ENCODE measurements around the gene TSPAN14. TPM values are rescaled to one million over a fixed set of nuclear protein-coding genes. Genes with fewer than 3 reads are reported as not detected.

Gene TSPAN14
- total RNA-seq, 2 experiments from 2014 or later, result 109 to 117 TPM

GRCh38 chr10:80509403-80510161, 55.5 kb downstream of the TSPAN14 start:
- Mint-ChIP-seq H3K27me3 (ENCODE audit: low read depth) (no peaks in the 10 kb centered on the region), H3K36me3 (ENCODE audit: low read depth) (peaks cover 73% of the 10 kb centered on the region), H3K9me3 (ENCODE audit: insufficient read depth) (no peaks in the 10 kb centered on the region), H3K4me3 (no peak overlapping the region), H3K27ac (peak overlapping the region; percentile 28), H3K4me1 (ENCODE audit: low read depth) (peaks cover 52% of the 10 kb centered on the region)
- CTCF ChIA-PET, result interaction anchor here (0.8 to 22.0 kb wide), 4 partner anchors 22 to 127 kb away, joined by 3 to 1113 read pairs (median 4); partner anchors contain the start of gene TSPAN14
- POLR2A ChIA-PET, result interaction anchor here (0.8 to 1.0 kb wide), 2 partner anchors 39 to 66 kb away, joined by 3 to 5 read pairs; no protein-coding TSS in a partner anchor
- DNase-seq (no peak), ATAC-seq (no peak)

GRCh38 chr10:80512031-80512526, 58.0 kb downstream of the TSPAN14 start:
- POLR2A ChIA-PET, result interaction anchor here (0.7 to 1.7 kb wide), 6 partner anchors 12 to 68 kb away, joined by 4 to 8 read pairs (median 4); no protein-coding TSS in a partner anchor
- Mint-ChIP-seq H3K4me1 (ENCODE audit: low read depth) (peaks cover 49% of the 10 kb centered on the region), H3K36me3 (ENCODE audit: low read depth) (peaks cover 76% of the 10 kb centered on the region)

GRCh38 chr10:80513106-80513505, 59.0 kb downstream of the TSPAN14 start:
- peaks cover 79% of the 10 kb centered on the region for H3K36me3 Mint-ChIP-seq (ENCODE audit: low read depth)
- CTCF ChIA-PET, result interaction anchor here (1.1 to 22.0 kb wide), 5 partner anchors 9 to 131 kb away, joined by 3 to 1113 read pairs (median 31); partner anchors contain the start of gene TSPAN14
- POLR2A ChIA-PET, result interaction anchor here (0.6 to 1.1 kb wide), 3 partner anchors 15 to 53 kb away, joined by 3 read pairs; no protein-coding TSS in a partner anchor

More at GRCh38 chr10:80512031-80512526, 58.0 kb downstream of the TSPAN14 start:
- ATAC-seq, result no peak
- no peak for DNase-seq
- Mint-ChIP-seq H3K4me3 (peak overlapping the region; percentile 40), H3K27ac (peak overlapping the region; percentile 91), H3K27me3 (ENCODE audit: low read depth) (no peaks in the 10 kb centered on the region), H3K9me3 (ENCODE audit: insufficient read depth) (no peaks in the 10 kb centered on the region)
- CTCF ChIA-PET, result interaction anchor here (1.0 to 22.0 kb wide), 17 partner anchors 8 to 151 kb away, joined by 3 to 1113 read pairs (median 8); partner anchors contain the start of genes PRXL2A and TSPAN14

DNA sequence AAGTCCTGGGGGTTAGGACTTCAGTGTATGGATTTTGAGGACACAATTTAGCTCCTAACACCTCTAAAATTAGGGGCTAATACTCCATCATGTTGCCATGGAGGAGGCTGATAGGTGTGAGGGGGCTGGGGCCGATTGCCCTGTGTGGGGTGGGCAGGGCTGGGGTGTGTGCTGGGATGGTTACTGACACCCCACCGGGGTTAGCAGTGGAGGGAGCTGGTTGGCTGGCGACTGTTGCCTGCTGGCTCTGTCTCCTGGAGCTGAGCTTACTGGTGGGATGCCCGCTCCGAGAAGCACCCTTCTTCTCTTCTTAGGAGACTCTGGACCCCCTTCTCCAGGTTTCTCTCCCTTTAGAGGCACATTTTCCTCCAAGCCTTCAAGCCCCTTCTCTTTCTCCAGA, 61.4 kb downstream of the TSPAN14 start:
- ChIA-PET POLR2A (no interaction called here), CTCF (interaction anchor here (1.1 to 22.0 kb wide), 3 partner anchors 10 to 58 kb away, joined by 5 to 1113 read pairs (median 32); partner anchors contain the start of gene TSPAN14)
- Mint-ChIP-seq H3K9me3 (ENCODE audit: insufficient read depth) (no peaks in the 10 kb centered on the region), H3K4me3 (no peak overlapping the region), H3K36me3 (ENCODE audit: low read depth) (peaks cover 83% of the 10 kb centered on the region), H3K27me3 (ENCODE audit: low read depth) (no peaks in the 10 kb centered on the region), H3K27ac (peak overlapping the region; percentile 58), H3K4me1 (ENCODE audit: low read depth) (peaks cover 65% of the 10 kb centered on the region)
- DNase-seq, result no peak
- ATAC-seq, result no peak

More at GRCh38 chr10:80513106-80513505, 59.0 kb downstream of the TSPAN14 start:
- H3K27ac Mint-ChIP-seq, result no peak overlapping the region
- DNase-seq (no peak), ATAC-seq (no peak)
- H3K4me1 Mint-ChIP-seq (ENCODE audit: low read depth), result peaks cover 58% of the 10 kb centered on the region
- H3K9me3 Mint-ChIP-seq (ENCODE audit: insufficient read depth), result no peaks in the 10 kb centered on the region
- H3K4me3 Mint-ChIP-seq, result no peak overlapping the region
- no peaks in the 10 kb centered on the region for H3K27me3 Mint-ChIP-seq (ENCODE audit: low read depth)

GRCh38 chr10:80515941-80516340, 61.8 kb downstream of the TSPAN14 start:
- Mint-ChIP-seq H3K27ac (peak overlapping the region; percentile 70), H3K4me1 (ENCODE audit: low read depth) (peaks cover 67% of the 10 kb centered on the region), H3K9me3 (ENCODE audit: insufficient read depth) (no peaks in the 10 kb centered on the region), H3K27me3 (ENCODE audit: low read depth) (no peaks in the 10 kb centered on the region), H3K4me3 (no peak overlapping the region), H3K36me3 (ENCODE audit: low read depth) (peaks cover 85% of the 10 kb centered on the region)
- no peak for ATAC-seq
- CTCF ChIA-PET, result interaction anchor here (0.8 to 22.0 kb wide), 3 partner anchors 10 to 80 kb away, joined by 3 to 1113 read pairs (median 5); partner anchors contain the start of gene TSPAN14
- DNase-seq, result no peak
- POLR2A ChIA-PET, result no interaction called here

- no peaks in the 10 kb centered on the region for H3K9me3 Mint-ChIP-seq (ENCODE audit: insufficient read depth)
- H3K27me3 Mint-ChIP-seq (ENCODE audit: low read depth), result no peaks in the 10 kb centered on the region
- peaks cover 84% of the 10 kb centered on the region for H3K36me3 Mint-ChIP-seq (ENCODE audit: low read depth)
- no peak overlapping the region for H3K4me3 Mint-ChIP-seq
- POLR2A ChIA-PET, result no interaction called here
- DNase-seq (no peak), ATAC-seq (peak; percentile 33)
- CTCF ChIA-PET, result interaction anchor here (0.8 to 22.0 kb wide), 3 partner anchors 11 to 80 kb away, joined by 3 to 1113 read pairs (median 5); partner anchors contain the start of gene TSPAN14
- H3K27ac Mint-ChIP-seq, result peak overlapping the region; percentile 84
- H3K4me1 Mint-ChIP-seq (ENCODE audit: low read depth), result peaks cover 62% of the 10 kb centered on the region
These were observed 62.5 kb downstream of the TSPAN14 start for GRCh38 chr10:80516506-80517075.

GRCh38 chr10:80517416-80518142, 63.5 kb downstream of the TSPAN14 start:
- Mint-ChIP-seq H3K27me3 (ENCODE audit: low read depth) (no peaks in the 10 kb centered on the region), H3K27ac (peak overlapping the region; percentile 84), H3K9me3 (ENCODE audit: insufficient read depth) (no peaks in the 10 kb centered on the region), H3K4me1 (ENCODE audit: low read depth) (peaks cover 58% of the 10 kb centered on the region), H3K4me3 (no peak overlapping the region), H3K36me3 (ENCODE audit: low read depth) (peaks cover 81% of the 10 kb centered on the region)
- ChIA-PET POLR2A (no interaction called here), CTCF (interaction anchor here (1.0 kb wide), 1 partner anchor 139 kb away, joined by 3 read pairs; no protein-coding TSS in a partner anchor)
- ATAC-seq, result no peak
- DNase-seq, result no peak

- peak overlapping the region; percentile 72 for H3K27ac Mint-ChIP-seq
- H3K9me3 Mint-ChIP-seq (ENCODE audit: insufficient read depth), result no peaks in the 10 kb centered on the region
- H3K27me3 Mint-ChIP-seq (ENCODE audit: low read depth), result no peaks in the 10 kb centered on the region
- H3K36me3 Mint-ChIP-seq (ENCODE audit: low read depth), result peaks cover 76% of the 10 kb centered on the region
- H3K4me1 Mint-ChIP-seq (ENCODE audit: low read depth), result peaks cover 63% of the 10 kb centered on the region
- POLR2A ChIA-PET, result no interaction called here
- ATAC-seq (no peak), DNase-seq (no peak)
- CTCF ChIA-PET, result interaction anchor here (1.0 to 2.5 kb wide), 2 partner anchors 13 to 140 kb away, joined by 3 to 8 read pairs; no protein-coding TSS in a partner anchor
- no peak overlapping the region for H3K4me3 Mint-ChIP-seq
These were observed 64.2 kb downstream of the TSPAN14 start for GRCh38 chr10:80518143-80518806.

GRCh38 chr10:80518807-80519360, 64.8 kb downstream of the TSPAN14 start:
- no peak for DNase-seq
- Mint-ChIP-seq H3K9me3 (ENCODE audit: insufficient read depth) (no peaks in the 10 kb centered on the region), H3K4me3 (no peak overlapping the region), H3K36me3 (ENCODE audit: low read depth) (peaks cover 73% of the 10 kb centered on the region), H3K27ac (peak overlapping the region; percentile 72), H3K27me3 (ENCODE audit: low read depth) (no peaks in the 10 kb centered on the region), H3K4me1 (ENCODE audit: low read depth) (peaks cover 68% of the 10 kb centered on the region)
- CTCF ChIA-PET, result interaction anchor here (1.0 to 2.5 kb wide), 4 partner anchors 13 to 141 kb away, joined by 3 to 8 read pairs (median 4); no protein-coding TSS in a partner anchor
- POLR2A ChIA-PET, result no interaction called here
- ATAC-seq, result no peak

- DNase-seq, result no peak
- H3K4me1 Mint-ChIP-seq (ENCODE audit: low read depth), result peaks cover 80% of the 10 kb centered on the region
These were observed 66.0 kb downstream of the TSPAN14 start for GRCh38 chr10:80519936-80520650.

More at GRCh38 chr10:80519936-80520650, 66.0 kb downstream of the TSPAN14 start:
- peaks cover 61% of the 10 kb centered on the region for H3K36me3 Mint-ChIP-seq (ENCODE audit: low read depth)
- H3K9me3 Mint-ChIP-seq (ENCODE audit: insufficient read depth), result no peaks in the 10 kb centered on the region
- peak overlapping the region; percentile 48 for H3K27ac Mint-ChIP-seq
- ChIA-PET CTCF (interaction anchor here (1.1 to 2.5 kb wide), 6 partner anchors 11 to 142 kb away, joined by 3 to 8 read pairs (median 3); no protein-coding TSS in a partner anchor), POLR2A (interaction anchor here (0.7 kb wide), 1 partner anchor 9 kb away, joined by 3 read pairs; no protein-coding TSS in a partner anchor)
- H3K4me3 Mint-ChIP-seq, result no peak overlapping the region
- H3K27me3 Mint-ChIP-seq (ENCODE audit: low read depth), result no peaks in the 10 kb centered on the region
- ATAC-seq, result no peak

Measured in activated CD8-positive, alpha-beta T cell treated with anti-CD3 and anti-CD28 coated beads, Interleukin-2, amount 10 ng/mL, durations not matched to agents 7 days and 5 days (primary cell).